Measurements from ENCODE around the gene CDK9. TPM values are rescaled to one million over a fixed set of nuclear protein-coding genes. Genes with fewer than 3 reads are reported as not detected.

CDK9 gene
- total and polyA plus RNA-seq, 11 donors: 26.2 to 60.3 (median 40.2) TPM

DNA sequence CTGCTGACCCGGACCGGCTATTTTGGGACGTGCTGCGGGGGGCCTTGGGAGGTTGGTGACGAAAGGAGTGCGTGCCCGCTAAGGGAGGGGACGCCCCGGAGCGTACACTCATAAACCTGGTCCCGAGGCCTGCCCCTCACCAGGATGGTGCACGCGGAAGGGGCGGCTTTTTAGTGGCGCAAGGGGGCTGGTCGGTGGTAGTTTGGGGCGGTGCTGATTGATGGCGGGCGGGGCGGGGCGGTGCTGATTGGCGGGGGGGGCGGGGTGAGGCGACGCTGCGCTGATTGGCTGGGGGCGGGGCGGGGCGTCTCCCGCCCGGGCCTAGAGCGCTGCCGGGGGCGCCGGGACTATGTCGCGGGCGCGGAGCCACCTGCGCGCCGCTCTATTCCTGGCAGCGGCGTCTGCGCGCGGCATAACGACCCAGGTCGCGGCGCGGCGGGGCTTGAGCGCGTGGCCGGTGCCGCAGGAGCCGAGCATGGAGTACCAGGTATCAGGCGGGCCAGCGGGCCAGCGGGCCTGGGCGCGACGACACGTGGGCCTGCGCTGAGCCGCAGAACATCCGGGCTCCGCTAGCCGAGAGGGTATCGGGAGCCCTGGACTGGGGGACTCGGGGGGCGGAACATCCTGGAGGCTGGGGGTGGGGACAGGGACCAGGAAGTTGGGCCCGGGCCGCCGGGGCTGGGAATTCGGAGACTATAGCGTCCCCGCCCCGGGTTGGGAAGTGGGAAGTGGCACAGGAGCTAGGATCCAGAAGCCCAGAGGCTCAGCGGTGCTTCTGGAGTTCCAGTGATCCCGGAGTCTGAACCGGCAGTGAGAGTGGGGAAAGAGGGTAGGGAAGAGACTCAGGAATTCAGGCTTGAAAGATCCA is 17.0 kb downstream of the CDK9 start, which contains the start of gene FPGS:
TSS of gene FPGS (plus strand) at position 307 of the 868 bp plus-strand sequence. CDS start at position 350, 43 bp downstream.
- peak within 1 kb of the TSS; percentile 86 to 97 (median 95) for H3K27ac ChIP-seq
- intact Hi-C loops (cut with DNase I): loop anchor here in 7 of 10 donors (2.0 to 5.0 kb wide), 5 partner anchors 16 to 114 kb away; partner anchors contain the start of genes AK1 (in 1 of the 7), CDK9 (in 1 of the 7) and ST6GALNAC4 (in 1 of the 7)
- peaks cover 0 to 37% (median 25%) of the 10 kb centered on the region in 9 donors for H3K36me3 ChIP-seq
- ATAC-seq (peak; percentile 80 to 94 (median 92)), DNase-seq (peak; percentile 92 to 95 (median 93))
- no peaks in the 10 kb centered on the region for H3K27me3 ChIP-seq
- WGBS, 4 donors: 0 to 1% (median 0%) methylated on average over 24 to 83 of the region's 83 CpGs
- H3K9me3 ChIP-seq: no peaks in the 10 kb centered on the region
- H3K4me1 ChIP-seq: peaks cover 5 to 32% (median 19%) of the 10 kb centered on the region in 12 donors
- H3K4me3 ChIP-seq: peak within 1 kb of the TSS; percentile 51 to 87 (median 76)
- peak in 1 of 2 donors; percentile 53 for TF ChIP-seq POLR2A (IDR thresholded peaks at IDR 0.05)
- TF ChIP-seq, protein P1, sequence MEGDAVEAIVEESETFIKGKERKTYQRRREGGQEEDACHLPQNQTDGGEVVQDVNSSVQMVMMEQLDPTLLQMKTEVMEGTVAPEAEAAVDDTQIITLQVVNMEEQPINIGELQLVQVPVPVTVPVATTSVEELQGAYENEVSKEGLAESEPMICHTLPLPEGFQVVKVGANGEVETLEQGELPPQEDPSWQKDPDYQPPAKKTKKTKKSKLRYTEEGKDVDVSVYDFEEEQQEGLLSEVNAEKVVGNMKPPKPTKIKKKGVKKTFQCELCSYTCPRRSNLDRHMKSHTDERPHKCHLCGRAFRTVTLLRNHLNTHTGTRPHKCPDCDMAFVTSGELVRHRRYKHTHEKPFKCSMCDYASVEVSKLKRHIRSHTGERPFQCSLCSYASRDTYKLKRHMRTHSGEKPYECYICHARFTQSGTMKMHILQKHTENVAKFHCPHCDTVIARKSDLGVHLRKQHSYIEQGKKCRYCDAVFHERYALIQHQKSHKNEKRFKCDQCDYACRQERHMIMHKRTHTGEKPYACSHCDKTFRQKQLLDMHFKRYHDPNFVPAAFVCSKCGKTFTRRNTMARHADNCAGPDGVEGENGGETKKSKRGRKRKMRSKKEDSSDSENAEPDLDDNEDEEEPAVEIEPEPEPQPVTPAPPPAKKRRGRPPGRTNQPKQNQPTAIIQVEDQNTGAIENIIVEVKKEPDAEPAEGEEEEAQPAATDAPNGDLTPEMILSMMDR (IDR thresholded peaks at IDR 0.05): no peak

DNA sequence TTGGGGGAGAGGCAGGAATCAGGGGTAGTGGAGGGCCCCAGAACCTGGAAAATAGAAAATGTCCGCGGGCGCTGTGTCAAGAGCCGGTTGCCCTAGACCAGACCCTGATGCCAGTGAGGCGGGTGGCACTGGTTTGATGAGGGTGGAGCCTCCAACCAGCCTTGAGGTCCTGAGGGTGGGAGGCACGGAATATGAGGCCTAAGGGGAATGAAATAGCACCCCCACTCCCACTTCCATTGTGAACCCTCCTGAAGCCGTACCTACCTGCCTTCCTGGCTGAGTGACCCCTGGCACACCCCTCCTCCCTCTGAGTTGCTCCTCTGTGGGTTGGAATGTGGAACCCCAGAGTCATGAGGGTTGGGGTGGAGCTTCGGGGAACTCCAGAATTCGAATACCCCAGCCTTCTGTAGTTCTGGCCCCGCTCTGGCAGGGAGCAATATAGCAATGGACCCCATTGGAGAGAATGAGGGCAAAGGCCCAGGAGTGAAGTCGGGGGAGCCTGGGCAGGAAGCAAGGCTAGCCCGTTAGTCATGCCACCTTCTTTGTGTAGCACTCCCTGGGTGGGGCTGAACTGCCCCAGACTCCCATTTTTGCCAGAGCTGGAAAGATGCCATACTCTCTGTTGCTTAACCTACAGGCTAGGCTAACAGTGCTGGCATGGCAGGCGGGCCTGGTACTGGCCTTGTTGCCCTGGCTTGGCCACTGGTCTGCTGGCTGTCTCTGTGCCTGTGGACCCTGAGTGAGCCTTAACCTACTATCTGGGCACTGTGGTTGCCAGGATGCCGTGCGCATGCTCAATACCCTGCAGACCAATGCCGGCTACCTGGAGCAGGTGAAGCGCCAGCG is 17.9 kb downstream of the CDK9 start:
- intact Hi-C loops (cut with DNase I): loop anchor here in 7 of 10 donors (2.0 to 5.0 kb wide), 5 partner anchors 17 to 114 kb away; partner anchors contain the start of genes AK1 (in 1 of the 7), CDK9 (in 1 of the 7) and ST6GALNAC4 (in 1 of the 7)
- H3K36me3 ChIP-seq: peaks cover 0 to 47% (median 34%) of the 10 kb centered on the region in 9 donors
- peaks cover 5 to 32% (median 19%) of the 10 kb centered on the region in 12 donors for H3K4me1 ChIP-seq
- H3K27me3 ChIP-seq: no peaks in the 10 kb centered on the region
- no peak for DNase-seq
- no peaks in the 10 kb centered on the region for H3K9me3 ChIP-seq
- peak overlapping the region; percentile 51 to 87 (median 76) for H3K4me3 ChIP-seq
- H3K27ac ChIP-seq: peak overlapping the region; percentile 86 to 97 (median 95)
- ATAC-seq: peak in 3 of 4 donors; percentile 2 to 17 (median 16)
- 36 to 49% (median 45%) methylated on average over 11 to 18 of the region's 18 CpGs for WGBS, 4 donors
- TF ChIP-seq, protein P1 (IDR thresholded peaks at IDR 0.05): no peak
- TF ChIP-seq POLR2A (IDR thresholded peaks at IDR 0.05): no peak

DNA sequence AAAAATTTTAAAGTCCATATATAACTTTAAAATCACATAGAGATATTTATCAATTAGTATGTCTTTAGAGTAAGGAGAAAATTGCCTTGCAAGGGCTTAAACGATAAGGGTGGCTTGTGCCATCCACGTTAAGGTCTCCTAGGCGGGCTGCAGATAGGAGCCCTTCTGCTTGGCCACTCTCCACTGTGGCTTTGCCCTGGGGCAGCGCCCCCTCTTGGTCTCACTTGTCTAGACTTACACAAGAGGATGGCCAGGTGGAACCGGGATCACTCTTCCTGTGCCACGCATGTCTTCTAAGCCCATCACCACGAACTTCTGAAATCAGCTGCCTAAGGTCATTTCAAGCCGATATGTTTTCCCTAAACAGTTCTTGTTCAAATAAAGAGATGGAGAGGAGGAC is 19.8 kb downstream of the CDK9 start:
- Histone ChIP-seq H3K4me3 (no peak overlapping the region), H3K27me3 (no peaks in the 10 kb centered on the region), H3K4me1 (peaks cover 5 to 42% (median 22%) of the 10 kb centered on the region in 12 donors), H3K9me3 (no peaks in the 10 kb centered on the region), H3K27ac (no peak overlapping the region), H3K36me3 (peaks cover 0 to 62% (median 47%) of the 10 kb centered on the region in 9 donors)
- DNase-seq: peak in 2 of 5 donors; percentile 23 to 53
- TF ChIP-seq POLR2A (IDR thresholded peaks at IDR 0.05): no peak
- TF ChIP-seq, protein P1 (IDR thresholded peaks at IDR 0.05): peak in 9 of 12 donors; percentile 4 to 43 (median 23)
- WGBS, 4 donors: 69 to 83% (median 73%) methylated on average over 8 of the region's 8 CpGs
- ATAC-seq: no peak
- intact Hi-C loops (cut with DNase I): no loop called here

Measured in heart left ventricle (tissue), 16 donors.